DMS53 (cell line): ENCODE data around the gene IFI44.

Source experiments
- DNase-seq: peaks from one replicate; lab custom pipeline; 2025; lab: John Stamatoyannopoulos, UW

IFI44 gene

GRCh38 chr1:78712467-78713051 lies 62.9 kb downstream of the IFI44 start:
- DNase-seq, result no peak

- DNase-seq, result no peak
Measured at GRCh38 chr1:78713297-78713696, 63.7 kb downstream of the IFI44 start.
